ENCODE measurements around the gene ZNF530. TPM values are rescaled to one million over a fixed set of nuclear protein-coding genes. Genes with fewer than 3 reads are reported as not detected.

Gene ZNF530
- polyA plus RNA-seq, 3 donors, result 0.72 to 1.3 (median 0.84) TPM

- H3K4me2 ChIP-seq (replicated peaks; ENCODE audit: extremely low read depth, low read length, poor library complexity, severe bottlenecking), result peak within 1 kb of the TSS; percentile 71
- peaks cover 29 to 36% of the 10 kb centered on the region in 2 donors for H3K36me3 Mint-ChIP-seq
- H3K9ac ChIP-seq (ENCODE audit: insufficient read depth, low read length, poor library complexity, severe bottlenecking), result no peak within 1 kb of the TSS
- peak within 1 kb of the TSS; percentile 43 to 76 (median 45) for H3K4me3 ChIP-seq (replicated peaks in 1 of 3; ENCODE audit: low read depth in 2 of 3, low read length in 3 of 3)
- no peaks in the 10 kb centered on the region for H3K79me2 ChIP-seq (ENCODE audit: insufficient read depth, low read length)
- H3K27me3 ChIP-seq (ENCODE audit: control insufficient read depth in 2 of 2, insufficient read depth in 2 of 2, low read length in 2 of 2), result no peaks in the 10 kb centered on the region
- H2AFZ ChIP-seq (ENCODE audit: insufficient read depth, low read depth, low read length, poor library complexity, severe bottlenecking), result peak within 1 kb of the TSS; percentile 89
- intact Hi-C loops (cut with micrococcal nuclease), result loop anchor here in 1 of 2 donors (5.0 kb wide), 1 partner anchor 99 kb away; the partner anchor contains the start of gene ZNF551
- no peak within 1 kb of the TSS for H3K27ac ChIP-seq (ENCODE audit: low read depth in 1 of 2, low read length in 2 of 2)
- H3K4me1 ChIP-seq (ENCODE audit: control insufficient read depth in 1 of 2, insufficient read depth in 2 of 2, low read length in 2 of 2), result peaks cover 15 to 23% of the 10 kb centered on the region in 2 donors
- 5% methylated on average over 71 of the region's 76 CpGs for WGBS (ENCODE audit: insufficient coverage)
- TF ChIP-seq, protein P1, sequence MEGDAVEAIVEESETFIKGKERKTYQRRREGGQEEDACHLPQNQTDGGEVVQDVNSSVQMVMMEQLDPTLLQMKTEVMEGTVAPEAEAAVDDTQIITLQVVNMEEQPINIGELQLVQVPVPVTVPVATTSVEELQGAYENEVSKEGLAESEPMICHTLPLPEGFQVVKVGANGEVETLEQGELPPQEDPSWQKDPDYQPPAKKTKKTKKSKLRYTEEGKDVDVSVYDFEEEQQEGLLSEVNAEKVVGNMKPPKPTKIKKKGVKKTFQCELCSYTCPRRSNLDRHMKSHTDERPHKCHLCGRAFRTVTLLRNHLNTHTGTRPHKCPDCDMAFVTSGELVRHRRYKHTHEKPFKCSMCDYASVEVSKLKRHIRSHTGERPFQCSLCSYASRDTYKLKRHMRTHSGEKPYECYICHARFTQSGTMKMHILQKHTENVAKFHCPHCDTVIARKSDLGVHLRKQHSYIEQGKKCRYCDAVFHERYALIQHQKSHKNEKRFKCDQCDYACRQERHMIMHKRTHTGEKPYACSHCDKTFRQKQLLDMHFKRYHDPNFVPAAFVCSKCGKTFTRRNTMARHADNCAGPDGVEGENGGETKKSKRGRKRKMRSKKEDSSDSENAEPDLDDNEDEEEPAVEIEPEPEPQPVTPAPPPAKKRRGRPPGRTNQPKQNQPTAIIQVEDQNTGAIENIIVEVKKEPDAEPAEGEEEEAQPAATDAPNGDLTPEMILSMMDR (IDR thresholded peaks at IDR 0.05), result no peak
- H3K36me3 ChIP-seq (replicated peaks in 1 of 2; ENCODE audit: control insufficient read depth in 1 of 2, insufficient read depth in 2 of 2, low read length in 2 of 2), result peaks cover 0 to 27% of the 10 kb centered on the region in 2 donors
- DNase-seq, result peak; percentile 82 to 86 (median 84)
- peaks cover 14% of the 10 kb centered on the region for H3K4me1 Mint-ChIP-seq
- peaks cover 62 to 92% (median 90%) of the 10 kb centered on the region in 7 donors for H3K9me3 Mint-ChIP-seq
- peaks cover 0 to 4% (median 2%) of the 10 kb centered on the region in 3 donors for H3K27me3 Mint-ChIP-seq (ENCODE audit: low read depth in 3 of 3)
- H3K9me3 ChIP-seq (replicated peaks in 1 of 2; ENCODE audit: control insufficient read depth in 1 of 2, insufficient read depth in 1 of 2, low read length in 2 of 2), result peaks cover 73 to 75% of the 10 kb centered on the region in 2 donors
- H4K20me1 ChIP-seq (ENCODE audit: insufficient read depth, low read length), result no peaks in the 10 kb centered on the region
- peak within 1 kb of the TSS; percentile 91 to 95 for H3K4me3 Mint-ChIP-seq
- H3K27ac Mint-ChIP-seq, result peak within 1 kb of the TSS in 5 of 7 donors; percentile 9 to 64 (median 58)
These were observed 15.9 kb upstream of the ZNF530 start, which contains the start of gene ZIK1 for GRCh38 chr19:57583521-57584416. Gene ZIK1 (plus strand): TSS chr19:57584145. CDS start chr19:57584357, 212 bp downstream.

DNA sequence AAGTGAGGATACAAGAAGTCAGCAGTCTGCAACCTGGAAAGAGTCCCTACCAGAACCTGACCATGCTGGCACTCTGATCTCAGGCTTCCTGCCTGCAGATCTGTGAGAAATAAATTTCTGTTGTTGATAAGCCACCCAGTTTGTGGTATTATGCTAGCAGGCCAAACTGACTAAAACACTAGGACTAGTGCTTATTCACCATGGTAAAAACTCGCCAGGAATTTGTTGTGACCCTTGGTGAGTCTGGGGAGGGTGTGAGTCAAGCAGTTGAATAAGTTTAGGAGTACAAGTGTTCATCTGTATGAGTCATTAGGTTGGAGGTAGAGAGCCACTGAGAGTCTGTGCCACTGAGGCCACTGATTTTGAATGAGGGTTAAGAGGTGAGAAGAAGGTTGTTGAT is 12.2 kb upstream of the ZNF530 start:
- Mint-ChIP-seq H3K4me3 (no peak overlapping the region), H3K4me1 (peaks cover 11% of the 10 kb centered on the region), H3K27ac (no peak overlapping the region), H3K9me3 (peaks cover 65 to 99% (median 98%) of the 10 kb centered on the region in 7 donors), H3K36me3 (peaks cover 47 to 53% of the 10 kb centered on the region in 2 donors), H3K27me3 (ENCODE audit: low read depth in 3 of 3) (peaks cover 0 to 2% (median 0%) of the 10 kb centered on the region in 3 donors)
- Histone ChIP-seq H3K36me3 (replicated peaks in 1 of 2; ENCODE audit: control insufficient read depth in 1 of 2, insufficient read depth in 2 of 2, low read length in 2 of 2) (peaks cover 11 to 57% of the 10 kb centered on the region in 2 donors), H3K4me3 (replicated peaks in 1 of 3; ENCODE audit: low read depth in 2 of 3, low read length in 3 of 3) (peak overlapping the region in 1 of 3 experiments; percentile 22), H3K27ac (ENCODE audit: low read depth in 1 of 2, low read length in 2 of 2) (no peak overlapping the region), H3K4me1 (ENCODE audit: control insufficient read depth in 1 of 2, insufficient read depth in 2 of 2, low read length in 2 of 2) (peaks cover 15 to 16% of the 10 kb centered on the region in 2 donors), H2AFZ (ENCODE audit: insufficient read depth, low read depth, low read length, poor library complexity, severe bottlenecking) (no peak overlapping the region), H3K79me2 (ENCODE audit: insufficient read depth, low read length) (no peaks in the 10 kb centered on the region), H3K9me3 (replicated peaks in 1 of 2; ENCODE audit: control insufficient read depth in 1 of 2, insufficient read depth in 1 of 2, low read length in 2 of 2) (peaks cover 84 to 93% of the 10 kb centered on the region in 2 donors), H4K20me1 (ENCODE audit: insufficient read depth, low read length) (no peaks in the 10 kb centered on the region), H3K27me3 (ENCODE audit: control insufficient read depth in 2 of 2, insufficient read depth in 2 of 2, low read length in 2 of 2) (no peaks in the 10 kb centered on the region), H3K4me2 (replicated peaks; ENCODE audit: extremely low read depth, low read length, poor library complexity, severe bottlenecking) (no peak overlapping the region), H3K9ac (ENCODE audit: insufficient read depth, low read length, poor library complexity, severe bottlenecking) (no peak overlapping the region)
- no peak for DNase-seq
- intact Hi-C loops (cut with micrococcal nuclease), result no loop called here
- TF ChIP-seq, protein P1 (IDR thresholded peaks at IDR 0.05), result no peak
- 92% methylated on average over 1 of the region's 1 CpG for WGBS (ENCODE audit: insufficient coverage)

All from CD14-positive monocyte (primary cell).